K562 (cell line): ENCODE measurements around the gene MAML3. TPM values are rescaled to one million over a fixed set of nuclear protein-coding genes. Genes with fewer than 3 reads are reported as not detected.

Experiments used
- ATAC-seq: fragments of 200-7000 bp; cut with Tn5 transposase; 3 replicates; pipeline ENCODE4 v1.9.1; 2020; ENCODE audit warnings: moderate library complexity
- BruUV-seq: library from RNA; stranded (reverse); fragments of 400-500 nt; replicated peaks from 2 replicates; lab custom pipeline; 2021; lab: Mats Ljungman, UMichigan
- CTCF ChIA-PET: fragments of 300-600 bp; formaldehyde crosslinking; extraction: SDS; loops from one replicate; lab custom pipeline; 2021; ENCODE audit warnings: low intra/inter-chr PET ratio; lab: Yijun Ruan, JAX
- POLR2A ChIA-PET: fragments of 300-600, 350-650 bp; sonication (Branson Sonifier 250); formaldehyde crosslinking; extraction: SDS; loops from one replicate; lab custom pipeline; 2021; ENCODE audit warnings: antibody characterized with exemption, inconsistent platforms; lab: Yijun Ruan, JAX
- DNase-seq, 4 experiments: peaks; one replicate each; pipeline versions ENCODE4 v3.0.0 to v3.0.0-alpha.2; 2011 to 2018; ENCODE audit warnings: low spot score in 3 of 4, mixed read lengths in 3 of 4; ENCODE audit errors: extremely low read depth in 1 of 4
- FAIRE-seq: peaks from 2 replicates; lab custom pipeline; 2011; peaks lifted over from hg19 to GRCh38; lab: Jason Lieb, UNC
- H2AFZ ChIP-seq: 2 replicates; pipeline ENCODE4 v1.6.0; 2011; ENCODE audit warnings: low read depth, low read length, control low read depth, inconsistent platforms
- H3K27ac ChIP-seq: fragments of 200-600 bp; 3 replicates; pipeline ENCODE4 v1.8.0; 2011; ENCODE audit warnings: low read depth, mild to moderate bottlenecking, control low read depth, inconsistent platforms, low read length, moderate library complexity, mixed read lengths; ENCODE audit errors: extremely low read depth
- H3K27me3 ChIP-seq, 2 experiments: fragments of 300-600 bp in 1 of 2; 2 replicates in 1 of 2; 3 replicates in 1 of 2; pipeline versions ENCODE4 v1.6.0 to v1.8.0; 2011; ENCODE audit warnings: inconsistent platforms in 2 of 2, low read length in 2 of 2, mild to moderate bottlenecking in 1 of 2, mixed read lengths in 1 of 2, moderate library complexity in 1 of 2; ENCODE audit not compliant: control insufficient read depth in 2 of 2, insufficient read depth in 2 of 2
- H3K36me3 ChIP-seq: fragments of 300-600 bp; 3 replicates; pipeline ENCODE4 v1.8.0; 2011; ENCODE audit warnings: mild to moderate bottlenecking, low read length, inconsistent platforms; ENCODE audit not compliant: control insufficient read depth, insufficient read depth
- H3K4me1 ChIP-seq, 2 experiments: fragments of 200-600 bp in 1 of 2; replicated peaks in 1 of 2; 2 replicates in 1 of 2; 3 replicates in 1 of 2; pipeline versions ENCODE4 v1.5.1 to v1.8.0; 2011; ENCODE audit warnings: inconsistent platforms in 2 of 2, low read length in 2 of 2, mild to moderate bottlenecking in 1 of 2, mixed read lengths in 1 of 2, moderate library complexity in 1 of 2; ENCODE audit not compliant: control insufficient read depth in 2 of 2, insufficient read depth in 2 of 2
- H3K4me2 ChIP-seq: 2 replicates; pipeline ENCODE4 v1.6.1; 2011; ENCODE audit warnings: low read length, control low read depth, inconsistent platforms, mixed read lengths; ENCODE audit not compliant: insufficient read depth
- H3K4me3 ChIP-seq: fragments of 200-600 bp; sonication (generic), shearing (Covaris generic); 2 replicates; pipeline ENCODE4 v1.5.1; 2016; ENCODE audit warnings: control low read depth, inconsistent platforms
- H3K79me2 ChIP-seq: fragments of 200-600 bp; 3 replicates; pipeline ENCODE4 v1.8.0; 2011; ENCODE audit warnings: low read length, inconsistent platforms; ENCODE audit not compliant: control insufficient read depth, insufficient read depth
- H3K9ac ChIP-seq, 2 experiments: 2 replicates each; pipeline versions ENCODE4 v1.6.0 to v1.6.1; 2011; ENCODE audit warnings: low read depth in 2 of 2, low read length in 2 of 2, control low read depth in 1 of 2, inconsistent platforms in 1 of 2, mild to moderate bottlenecking in 1 of 2, mixed read lengths in 1 of 2; ENCODE audit not compliant: insufficient read depth in 1 of 2
- H3K9me1 ChIP-seq: one replicate; pipeline ENCODE4 v1.6.0; 2011; ENCODE audit warnings: inconsistent platforms, mild to moderate bottlenecking, low read length, moderate library complexity; ENCODE audit not compliant: control insufficient read depth, insufficient read depth
- H3K9me3 ChIP-seq: replicated peaks from 2 replicates; pipeline ENCODE4 v1.5.1; 2011; ENCODE audit warnings: low read depth, low read length, inconsistent platforms; ENCODE audit not compliant: control insufficient read depth, insufficient read depth
- H4K20me1 ChIP-seq: replicated peaks from 2 replicates; pipeline ENCODE4 v1.6.1; 2011; ENCODE audit warnings: low read length, inconsistent platforms, mixed read lengths; ENCODE audit not compliant: control insufficient read depth, insufficient read depth
- CEBPB ChIP-seq: fragments of 450-650 bp; IDR thresholded peaks from 2 replicates; pipeline ENCODE4 v1.6.1; 2016; ENCODE audit warnings: missing genetic modification characterization, missing compliant biosample characterization
- HMG20B ChIP-seq: fragments of 250-450 bp; sonication (Bioruptor Pico); IDR thresholded peaks from 2 replicates; pipeline ENCODE4 v1.5.0; 2021; ENCODE audit warnings: mild to moderate bottlenecking
- IRF2 ChIP-seq: sonication (generic); formaldehyde crosslinking; IDR thresholded peaks from 2 replicates; pipeline ENCODE4 v1.8.1; 2022; ENCODE audit warnings: mild to moderate bottlenecking, missing genetic modification reagents
- MAFK ChIP-seq: IDR thresholded peaks from 2 replicates; pipeline ENCODE4 v1.6.1; 2011; ENCODE audit warnings: low read length, improper control_type of control experiment
- MIER1 ChIP-seq: fragments of 450-650 bp; IDR thresholded peaks from 2 replicates; pipeline ENCODE4 v1.6.1; 2016; ENCODE audit warnings: antibody characterized with exemption, mild to moderate bottlenecking, low read depth
- RBM25 ChIP-seq: fragments of 200-400 bp; formaldehyde crosslinking; IDR thresholded peaks from 2 replicates; pipeline ENCODE4 v1.6.1; 2018; ENCODE audit warnings: low read length, low read depth, moderate library complexity; ENCODE audit not compliant: severe bottlenecking
- SMARCE1 ChIP-seq: fragments of 450-650 bp; IDR thresholded peaks from 2 replicates; pipeline ENCODE4 v1.7.1; 2016; ENCODE audit warnings: mild to moderate bottlenecking
- TCF7L2 ChIP-seq: fragments of 150-350 bp; IDR thresholded peaks from 2 replicates; pipeline ENCODE4 v1.6.1; 2016; ENCODE audit warnings: low read depth, mild to moderate bottlenecking, low read length, moderate library complexity
- ZBTB11 ChIP-seq, 3 experiments: fragments of 200-800 bp in 1 of 3; fragments of 250-450 bp in 1 of 3; fragments of 450-650 bp in 1 of 3; sonication (Bioruptor Pico) in 1 of 3; sonication (Bioruptor generic) in 1 of 3; formaldehyde crosslinking in 1 of 3; IDR thresholded peaks; 2 replicates each; pipeline versions ENCODE4 v1.6.1 to v1.8.0; 2016 to 2022; ENCODE audit warnings: mild to moderate bottlenecking in 2 of 3, missing genetic modification characterization in 2 of 3, missing compliant biosample characterization in 1 of 3, moderate library complexity in 1 of 3
- ZNF134 ChIP-seq: fragments of 250-450 bp; sonication (Bioruptor Pico); conservative IDR thresholded peaks from 2 replicates; pipeline ENCODE4 v1.4.0; 2020
- WGBS: fragments of 100-300 bp; shearing (Covaris generic); methylation state at CpG from one replicate; pipeline ENCODE4 v1.1.6; 2016; ENCODE audit warnings: low coverage, mixed read lengths; ENCODE audit not compliant: insufficient coverage; ENCODE audit errors: missing lambda C conversion rate; 5-methylcytosine and 5-hydroxymethylcytosine counted together
- in situ Hi-C: fragments of 300-500 bp; cut with MboI; formaldehyde crosslinking; loops from 4 replicates; pipeline ENCODE4 v1.15.0; 2018; ENCODE audit warnings: inconsistent platforms, mixed read lengths
- intact Hi-C: fragments of 100-400 bp; cut with micrococcal nuclease; formaldehyde crosslinking; loops from 2 replicates; pipeline ENCODE4 v1.14.2; 2022
- polyA plus RNA-seq, 8 experiments: library from polyadenylated mRNA; depleted of rRNA in 4 of 8; stranded (reverse) in 5 of 8; unstranded in 3 of 8; fragments of >200 nt; fragmentation: Nextera tagmentation in 2 of 8; fragmentation: Illumina TruSeq in 1 of 8; extraction: Ambion mirVana in 2 of 8; extraction: Trizol in 1 of 8; gene quantifications; 2 replicates each; pipeline versions ENCODE4 v1.2.1 to v1.2.3, GENCODE V29; 2011 to 2014; ENCODE audit warnings: inconsistent platforms in 1 of 8, missing spikeins in 1 of 8
- total RNA-seq, 7 experiments: library from RNA; depleted of rRNA in 6 of 7; stranded (reverse); fragments of >200 nt in 6 of 7; fragmentation: Illumina TruSeq in 2 of 7; extraction: Trizol in 2 of 7; gene quantifications; 2 replicates each; pipeline versions ENCODE4 v1.2.1 to v1.2.3, GENCODE V29; 2011 to 2021; ENCODE audit warnings: low replicate concordance in 1 of 7

The MAML3 gene
- total and polyA plus RNA-seq, 9 of the 15 experiments (the other 6 are each of a cell fraction or from before 2014, with no cell fraction given): 0.01 to 0.55 (median 0.25) TPM

GRCh38 chr4:139676365-139676764 is 477.6 kb downstream of the MAML3 start:
- no peaks in the 10 kb centered on the region for H3K9me3 ChIP-seq
- WGBS: 90% methylated on average over 2 of the region's 2 CpGs
- TF ChIP-seq IRF2 (CRISPR knock-in tag) (no peak), SMARCE1 (no peak), HMG20B (CRISPR knock-in tag) (no peak), RBM25 (peak; percentile 55), ZNF134 (peak; percentile 94), MAFK (no peak)
- TF ChIP-seq, all 486 proteins: peak for 2
- no peaks in the 10 kb centered on the region; the same call in 1 of the 2 replicates for H4K20me1 ChIP-seq
- BruUV-seq: no TSS peak
- ChIA-PET POLR2A (no interaction called here), CTCF (no interaction called here)
- no peak overlapping the region for H2AFZ ChIP-seq
- ATAC-seq (no peak), DNase-seq (no peak), FAIRE-seq (no peak)
- no peak overlapping the region for H3K4me2 ChIP-seq
- no peak overlapping the region for H3K27ac ChIP-seq
- H3K9ac ChIP-seq: no peak overlapping the region
- H3K27me3 ChIP-seq: no peaks in the 10 kb centered on the region
- H3K4me3 ChIP-seq: no peak overlapping the region
- in situ Hi-C loops: no loop called here
- no peaks in the 10 kb centered on the region for H3K9me1 ChIP-seq
- peaks cover 34% of the 10 kb centered on the region; the same call in 2 of the 3 replicates for H3K36me3 ChIP-seq
- 0 out of 3 replicates have a peak, but pooled peaks cover 2% of the 10 kb centered on the region for H3K79me2 ChIP-seq
- no peaks in the 10 kb centered on the region for H3K4me1 ChIP-seq
- intact Hi-C loops: no loop called here

GRCh38 chr4:139675651-139676050 is 478.3 kb downstream of the MAML3 start:
- H3K4me3 ChIP-seq: no peak overlapping the region
- ATAC-seq (no peak), FAIRE-seq (no peak), DNase-seq (no peak)
- no peak overlapping the region for H3K4me2 ChIP-seq
- no peaks in the 10 kb centered on the region for H3K27me3 ChIP-seq
- CTCF ChIA-PET: no interaction called here
- H3K9ac ChIP-seq: no peak overlapping the region
- H3K36me3 ChIP-seq: peaks cover 28% of the 10 kb centered on the region; the same call in 2 of the 3 replicates
- H4K20me1 ChIP-seq: no peaks in the 10 kb centered on the region; the same call in 1 of the 2 replicates
- H3K79me2 ChIP-seq: peaks cover 2% of the 10 kb centered on the region; the same call in 1 of the 3 replicates
- H3K4me1 ChIP-seq: 0 out of 5 replicates have a peak, but pooled peaks cover 0 to 1% of the 10 kb centered on the region in 2 experiments
- no peak overlapping the region for H2AFZ ChIP-seq
- intact Hi-C loops: no loop called here
- in situ Hi-C loops: no loop called here
- H3K9me1 ChIP-seq: no peaks in the 10 kb centered on the region
- POLR2A ChIA-PET: interaction anchor here (1.5 kb wide), 1 partner anchor 9 kb away, joined by 6 read pairs; no protein-coding TSS in a partner anchor
- H3K27ac ChIP-seq: no peak overlapping the region
- no peak for TF ChIP-seq TCF7L2
- TF ChIP-seq MIER1: no peak
- TF ChIP-seq CEBPB: peak; percentile 59
- no peak for TF ChIP-seq ZBTB11 (CRISPR knock-in tag; IDR thresholded peaks at IDR 0.05)
- no TSS peak for BruUV-seq
- no peaks in the 10 kb centered on the region for H3K9me3 ChIP-seq
- WGBS: 90% methylated on average over 9 of the region's 9 CpGs
